Measurements from ENCODE around the gene HSPB1.
A peak's percentile ranks its signal among the peaks of the same experiment; 100 is the strongest.
"Not testable (repeated sequence)": the region's sequence is repeated elsewhere in the genome, so short reads cannot be mapped to it uniquely, and the experiment has no call there.

Gene HSPB1

DNA sequence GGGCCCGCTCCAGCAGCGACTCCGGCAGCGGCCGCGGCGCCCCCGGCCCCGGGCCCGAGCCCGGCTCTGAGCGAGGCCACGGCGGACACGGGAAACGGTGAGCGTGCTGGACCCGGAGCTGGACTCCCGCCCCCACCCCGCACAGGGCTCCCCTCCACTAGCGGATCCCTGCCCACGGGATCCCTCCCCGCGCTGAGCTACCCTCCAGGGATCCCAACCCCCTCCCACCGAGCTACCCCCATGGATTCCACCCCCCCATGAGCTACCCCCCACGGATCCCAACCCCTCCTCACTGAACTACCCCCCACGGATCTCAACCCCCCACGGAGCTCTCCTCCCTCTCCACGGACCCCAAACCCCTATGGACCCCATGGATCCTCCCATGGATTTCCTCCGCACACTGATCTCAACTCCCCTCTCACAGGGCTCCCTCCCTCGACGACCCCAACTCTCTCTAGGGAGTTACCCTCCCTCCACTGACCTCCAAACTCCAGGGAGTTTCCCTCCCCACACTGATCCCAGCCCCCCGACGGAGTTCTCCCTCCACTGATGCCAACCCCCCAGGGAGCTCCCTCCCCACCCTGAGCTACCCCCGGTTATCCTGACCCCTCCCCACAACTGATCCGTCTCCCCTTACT is 20.6 kb upstream of the HSPB1 start:
- DNase-seq (ENCODE audit: low spot score) = no peak

DNA sequence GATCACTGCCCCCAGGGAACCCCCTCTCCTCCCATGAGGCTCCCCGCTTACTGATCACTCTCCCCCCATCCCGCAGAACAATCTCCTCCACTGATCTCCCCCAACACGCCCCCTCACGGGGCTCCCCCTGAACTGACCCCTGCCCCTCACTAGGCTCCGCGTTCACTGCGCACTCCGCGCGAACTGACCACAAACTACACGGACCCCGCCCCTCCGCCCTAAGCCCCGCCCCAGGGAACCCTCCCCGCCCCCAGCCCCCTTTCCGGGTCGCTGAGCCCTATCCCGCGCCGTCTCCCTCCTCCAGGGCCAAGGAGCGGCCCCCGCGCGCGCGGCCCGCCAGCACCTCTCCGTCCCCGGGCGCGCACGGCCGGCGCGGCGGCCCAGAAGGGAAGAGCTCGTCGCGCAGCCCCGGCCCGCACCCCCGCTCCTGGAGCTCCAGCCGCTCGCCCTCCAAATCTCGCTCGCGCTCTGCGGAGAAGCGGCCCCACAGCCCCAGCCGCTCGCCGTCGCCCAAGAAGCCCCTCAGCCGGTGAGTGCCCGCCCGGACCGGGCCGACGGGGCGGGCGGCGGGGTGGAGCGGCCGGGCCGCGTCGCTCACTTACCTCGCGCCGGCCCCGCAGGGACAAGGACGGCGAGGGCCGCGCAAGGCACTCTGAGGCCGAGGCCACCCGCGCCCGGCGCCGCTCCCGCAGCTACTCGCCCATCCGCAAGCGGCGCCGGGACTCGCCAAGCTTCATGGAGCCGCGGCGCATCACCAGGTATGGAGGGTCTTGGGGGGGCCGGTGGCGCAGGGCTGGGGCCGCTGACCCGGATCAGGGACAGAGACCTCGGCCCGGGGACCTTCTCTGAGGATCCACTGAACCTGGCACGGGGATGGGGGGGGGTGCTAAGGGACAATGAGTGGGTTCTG is 19.9 kb upstream of the HSPB1 start:
- no peak for DNase-seq (ENCODE audit: low spot score)

DNA sequence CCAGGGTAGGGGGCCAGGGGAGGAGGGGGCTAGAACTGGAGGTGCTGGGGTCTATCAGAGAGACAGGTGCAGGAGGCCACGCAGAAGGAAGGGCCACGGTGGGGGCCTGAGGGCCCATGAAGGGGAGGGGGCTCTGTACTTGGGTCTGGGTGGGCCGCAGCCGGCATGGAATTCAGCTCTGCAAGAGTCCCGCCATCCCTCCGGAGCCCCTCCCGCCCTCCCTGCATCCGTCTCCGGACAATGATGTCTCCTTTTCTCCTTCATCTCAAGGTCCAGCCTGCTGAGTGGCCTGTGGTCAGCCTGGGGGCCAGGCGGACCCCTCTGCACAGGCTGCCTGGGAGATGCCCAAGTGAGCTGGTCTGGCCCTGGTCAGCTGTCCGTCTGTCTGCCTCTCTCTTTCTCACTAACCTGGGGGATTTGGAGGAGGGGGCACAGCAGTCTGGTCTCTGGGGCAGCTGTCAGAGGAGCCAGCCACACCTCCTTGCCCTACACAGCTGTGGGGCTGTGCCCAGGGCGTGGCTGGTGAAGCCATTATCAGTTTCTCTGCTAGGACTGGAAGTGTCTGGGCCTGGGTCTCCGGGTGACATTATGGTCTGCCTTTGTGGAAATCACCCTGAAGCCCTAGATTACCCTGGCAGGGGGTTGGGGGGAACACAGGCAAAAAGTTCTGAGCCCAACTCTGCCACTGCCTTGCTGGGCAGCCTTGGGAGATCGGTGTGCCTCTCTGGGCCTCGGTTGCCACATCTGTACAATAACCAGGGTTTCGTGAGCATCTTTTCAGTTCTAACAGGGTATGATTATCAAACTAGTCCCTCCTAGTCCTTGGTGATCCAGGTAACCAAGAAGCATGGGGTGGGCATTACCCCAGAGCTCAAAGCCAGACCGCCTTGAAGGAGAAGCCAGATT is 19.0 kb upstream of the HSPB1 start:
- DNase-seq (ENCODE audit: low spot score) = no peak

DNA sequence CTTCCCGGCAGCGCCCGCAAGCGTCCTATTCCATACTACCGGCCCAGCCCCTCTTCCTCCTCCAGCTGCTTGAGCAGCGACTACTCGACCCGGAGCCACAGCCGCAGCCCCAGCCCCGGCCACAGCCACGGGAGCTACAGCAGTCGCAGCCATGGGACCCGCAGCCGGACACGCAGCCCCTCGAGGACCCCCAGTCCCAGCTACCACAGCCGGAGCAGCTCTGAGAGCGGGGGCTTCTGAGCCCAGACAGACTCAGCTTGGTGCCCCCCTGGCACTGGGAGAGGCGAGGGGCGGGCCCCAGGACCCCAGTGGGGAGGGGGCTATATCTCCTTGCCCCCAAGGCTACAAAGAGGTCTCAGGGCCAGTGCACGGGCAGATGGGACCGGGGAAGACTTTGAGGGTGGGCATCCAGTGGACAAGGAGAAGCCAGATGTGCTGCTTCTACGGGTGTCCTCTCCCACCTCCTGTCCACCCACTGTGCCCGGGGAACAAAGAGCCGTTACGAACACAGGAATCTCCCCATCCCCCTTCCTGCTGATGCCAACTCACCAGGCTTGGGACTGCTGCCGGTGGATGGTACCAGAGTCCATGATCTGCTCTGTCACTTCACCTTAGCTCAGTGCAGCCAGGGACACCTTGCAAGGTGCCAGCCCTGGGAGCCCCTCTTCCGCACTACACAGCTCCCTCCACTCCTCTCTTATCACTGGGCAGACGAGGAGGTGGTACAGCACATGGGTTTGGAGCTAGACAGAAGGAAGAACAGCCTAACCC is 16.7 kb upstream of the HSPB1 start:
- DNase-seq (ENCODE audit: low spot score) = no peak

DNA sequence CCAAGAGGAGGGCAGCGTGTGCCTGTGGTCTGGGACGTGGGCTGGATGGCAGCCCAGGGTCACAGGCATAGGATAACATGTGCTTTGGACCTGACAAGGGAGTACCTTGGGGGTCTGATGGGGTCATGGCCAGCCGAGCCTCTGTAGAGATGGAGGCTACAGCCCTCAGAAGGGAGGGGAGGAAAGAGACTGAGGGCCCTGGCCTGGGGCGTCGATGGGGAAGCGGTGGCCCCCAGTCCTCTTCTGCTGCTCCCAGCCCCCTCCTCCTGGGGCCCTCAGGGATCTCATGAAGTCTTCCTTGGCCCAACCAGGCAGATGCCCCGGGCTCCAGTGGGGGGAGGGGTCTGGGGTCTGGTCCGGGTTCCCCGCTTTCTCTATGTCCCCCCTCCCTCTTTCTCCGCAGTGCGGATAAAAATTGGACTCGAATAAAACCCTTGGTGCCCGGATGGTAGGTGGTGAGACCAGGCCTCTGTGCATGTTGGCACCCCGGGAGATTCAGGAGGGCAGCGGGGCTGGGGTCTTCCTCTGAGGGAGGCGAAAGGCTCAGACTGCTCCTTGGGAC is 15.6 kb upstream of the HSPB1 start:
- no peak for DNase-seq (ENCODE audit: low spot score)

DNA sequence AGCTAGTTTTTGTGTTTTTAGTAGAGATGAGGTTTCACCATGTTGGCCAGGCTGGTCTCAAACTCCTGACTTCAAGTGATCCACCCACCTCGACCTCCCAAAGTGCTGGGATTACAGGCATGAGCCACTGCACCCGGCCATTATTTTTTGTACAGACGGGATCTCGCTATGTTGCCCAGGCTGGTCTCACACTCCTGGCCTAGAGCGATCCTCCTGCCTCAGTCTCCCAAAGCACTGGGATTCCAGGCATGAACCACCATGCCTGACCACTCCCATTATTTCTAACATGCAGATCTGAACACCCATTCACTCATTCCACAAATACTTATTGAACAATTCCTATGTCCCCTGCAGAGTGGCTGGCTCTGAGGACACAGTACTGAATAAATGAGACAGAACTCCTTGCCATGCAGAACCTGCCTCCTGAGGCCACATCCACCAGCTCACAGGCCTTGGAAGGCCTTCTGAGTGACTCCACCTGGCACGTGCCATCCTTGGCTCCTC is 11.6 kb upstream of the HSPB1 start:
- not testable (repeated sequence) for DNase-seq (ENCODE audit: low spot score)

DNA sequence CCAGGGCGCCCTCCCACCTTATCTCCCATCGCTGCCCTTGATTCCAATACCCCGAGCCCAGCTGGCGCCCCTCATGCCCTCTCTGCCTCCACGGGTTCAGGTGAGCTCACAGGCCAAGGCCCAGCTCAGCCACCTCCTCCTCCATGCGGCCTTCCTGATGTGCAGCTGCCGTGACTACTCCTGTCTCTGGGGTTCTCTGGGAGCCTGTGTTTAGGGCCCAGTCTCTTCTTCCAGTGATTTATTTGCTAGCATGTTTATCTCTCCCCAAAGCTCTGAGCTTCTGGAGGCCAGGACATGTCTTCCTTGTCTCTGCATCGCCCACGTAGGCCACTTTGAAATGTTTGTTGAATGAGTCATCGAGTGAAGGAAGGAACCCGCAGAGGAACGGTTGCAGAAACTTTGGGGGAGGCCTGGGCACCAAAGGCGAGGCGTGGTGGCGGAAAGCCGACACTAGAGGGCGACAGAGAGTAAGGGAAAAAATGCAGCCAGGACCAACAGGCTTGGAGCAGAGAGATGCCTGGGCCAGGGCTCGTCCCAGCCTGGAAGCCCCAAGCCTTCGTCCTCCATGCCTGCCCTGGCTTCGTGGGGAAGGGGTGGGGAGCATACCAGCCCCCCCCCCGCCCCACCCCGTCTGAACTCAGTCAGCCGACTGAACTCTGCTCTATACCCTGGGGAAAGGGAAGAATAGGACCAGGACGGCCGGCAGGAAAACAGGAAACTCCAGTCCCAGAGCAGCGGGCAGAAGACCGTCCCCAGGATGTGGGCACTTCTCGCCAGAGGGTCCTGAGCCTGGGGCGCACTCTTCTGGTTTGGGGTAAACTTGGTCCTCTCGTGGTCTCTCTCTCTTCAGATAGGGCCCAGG is 10.9 kb upstream of the HSPB1 start:
- peak; percentile 98 for DNase-seq (ENCODE audit: low spot score)

DNA sequence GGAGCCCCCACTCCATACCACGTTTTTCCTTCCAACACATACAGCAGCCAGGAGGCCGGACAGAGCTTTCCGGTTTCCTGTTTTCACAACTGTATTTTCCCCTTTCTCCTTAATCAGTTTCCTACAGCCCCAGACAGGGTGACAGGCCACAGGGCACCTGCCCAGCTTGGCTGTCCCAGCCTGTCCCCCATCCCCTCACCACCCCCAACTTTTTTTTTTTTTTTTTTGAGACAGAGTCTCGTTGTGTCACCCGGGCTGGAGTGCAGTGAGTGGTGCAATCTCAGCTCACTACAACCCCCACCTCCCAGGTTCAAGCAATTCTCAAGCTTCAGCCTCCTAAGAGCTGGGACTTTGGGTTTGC is 10.3 kb upstream of the HSPB1 start:
- no peak for DNase-seq (ENCODE audit: low spot score)

DNA sequence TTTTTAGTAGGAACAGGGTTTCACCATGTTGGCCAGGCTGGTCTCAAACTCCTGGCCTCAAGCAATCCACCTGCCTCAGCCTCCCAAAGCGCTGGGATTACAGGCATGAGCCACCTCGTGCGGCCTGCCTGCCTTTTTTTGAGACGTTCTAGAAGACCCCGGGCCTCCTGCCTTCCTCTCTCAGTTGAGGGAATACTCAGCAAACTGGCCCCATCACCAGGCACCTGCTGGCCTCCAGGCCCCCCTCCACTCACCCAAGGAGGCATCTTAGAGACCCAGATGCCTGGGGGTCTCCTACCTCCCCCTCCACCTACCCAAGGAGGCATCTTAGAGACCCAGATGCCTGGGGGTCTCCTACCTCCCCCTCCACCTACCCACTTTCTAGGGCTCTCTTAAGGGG is 9.6 kb upstream of the HSPB1 start:
- DNase-seq (ENCODE audit: low spot score) = not testable (repeated sequence)

DNA sequence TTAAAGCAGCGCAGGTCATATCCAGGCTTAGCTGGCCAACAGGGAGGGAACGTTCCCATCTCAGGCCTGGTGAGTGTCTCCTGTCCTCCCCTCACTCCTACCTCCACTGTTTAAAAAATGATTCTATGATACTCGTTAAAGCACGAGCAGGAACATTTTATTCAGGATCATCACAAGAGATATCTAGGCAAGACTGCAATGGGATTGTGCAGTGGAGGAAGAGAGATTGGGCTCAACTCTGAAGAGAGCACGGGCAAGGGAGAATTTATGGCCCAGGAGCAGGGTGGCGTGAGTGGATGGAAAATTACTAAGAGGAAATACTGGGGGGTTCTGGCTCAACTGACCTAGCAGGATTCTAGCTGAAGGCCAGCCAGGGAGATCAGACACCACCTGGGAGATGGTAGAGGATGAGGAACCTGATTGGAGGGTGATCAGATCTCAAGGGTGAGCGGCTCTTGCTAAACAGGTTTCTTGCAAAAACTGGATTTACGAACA is 9.0 kb upstream of the HSPB1 start:
- no peak for DNase-seq (ENCODE audit: low spot score)

DNA sequence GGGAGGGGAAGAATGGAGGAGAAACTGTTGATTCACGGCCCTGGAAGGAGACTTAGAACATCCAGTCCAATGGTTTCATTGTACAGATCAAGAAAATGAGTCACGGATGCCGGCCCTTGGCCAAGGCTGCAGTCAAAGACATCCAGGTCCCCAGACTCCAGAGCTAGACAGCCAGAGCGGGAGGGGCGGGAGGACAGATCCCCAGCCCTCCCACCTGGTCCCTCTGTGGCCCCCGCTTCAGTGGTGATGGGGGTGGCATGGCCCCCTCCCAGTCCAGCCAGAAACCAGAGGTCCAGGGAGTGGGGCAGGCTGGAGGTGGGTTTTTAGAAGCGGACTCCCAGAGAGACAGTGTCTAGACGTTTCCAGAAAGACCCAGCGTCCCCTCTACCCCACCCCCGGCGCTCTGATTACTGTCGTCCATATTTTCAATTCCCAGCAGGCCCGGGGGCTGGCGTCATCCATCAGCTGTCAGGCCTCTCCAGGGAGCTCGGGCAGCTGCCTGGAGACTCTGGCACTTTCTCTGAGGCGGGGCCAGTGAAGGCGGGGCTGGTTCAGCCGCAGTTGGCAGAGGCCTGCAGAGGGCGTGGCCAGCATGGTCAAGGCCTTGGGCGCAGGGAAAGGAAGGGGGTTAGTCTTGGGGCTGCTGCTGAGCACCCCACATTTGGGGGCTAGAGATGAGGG is 8.0 kb upstream of the HSPB1 start:
- DNase-seq (ENCODE audit: low spot score) = peak; percentile 92

DNA sequence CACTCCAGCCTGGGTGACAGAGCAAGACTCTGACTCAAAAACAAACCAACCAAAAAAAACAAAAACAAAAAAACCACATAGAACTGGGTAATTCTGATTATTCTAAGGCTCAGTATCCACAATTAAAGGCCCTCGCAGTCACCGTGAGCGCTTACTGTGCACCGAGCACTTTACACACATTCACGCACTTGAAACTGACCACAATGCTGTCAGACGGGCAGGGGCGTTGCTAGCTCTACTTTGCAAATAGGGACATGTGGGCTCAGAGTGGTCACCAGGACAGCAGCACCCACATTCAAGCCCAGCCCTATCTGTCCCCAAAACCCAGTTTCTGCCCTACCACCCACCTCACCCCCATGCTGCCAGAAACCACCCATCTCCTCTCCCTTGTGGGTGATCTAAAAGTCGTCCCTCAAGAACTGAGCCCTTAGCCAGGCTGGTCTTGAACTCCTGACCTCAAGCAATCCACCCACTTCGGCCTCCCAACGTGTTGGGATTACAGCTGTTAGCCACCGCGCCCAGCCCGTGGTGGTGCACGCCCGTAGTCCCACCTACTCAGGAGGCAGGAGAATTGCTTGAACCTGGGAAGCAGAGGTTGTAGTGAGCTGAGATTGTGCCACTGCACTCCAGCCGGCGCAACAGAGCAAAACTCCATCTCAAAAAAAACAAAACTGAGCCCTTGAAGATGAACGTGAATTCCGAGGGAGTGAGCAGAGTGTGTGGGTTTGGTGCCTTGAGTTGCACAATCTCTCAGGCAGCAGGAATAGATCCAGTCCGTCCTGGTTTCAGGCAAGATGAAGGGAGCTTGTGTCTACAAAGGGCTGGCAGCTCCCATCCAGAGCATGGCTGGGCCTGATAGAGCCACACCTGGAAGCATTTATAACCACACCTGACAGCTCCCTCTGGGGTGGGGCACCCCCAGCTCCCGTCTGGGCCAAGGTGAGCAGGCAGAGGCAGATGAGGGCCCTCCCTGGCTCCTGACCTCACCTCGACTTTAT is 5.4 kb upstream of the HSPB1 start:
- peak; percentile 72 for DNase-seq (ENCODE audit: low spot score)

DNA sequence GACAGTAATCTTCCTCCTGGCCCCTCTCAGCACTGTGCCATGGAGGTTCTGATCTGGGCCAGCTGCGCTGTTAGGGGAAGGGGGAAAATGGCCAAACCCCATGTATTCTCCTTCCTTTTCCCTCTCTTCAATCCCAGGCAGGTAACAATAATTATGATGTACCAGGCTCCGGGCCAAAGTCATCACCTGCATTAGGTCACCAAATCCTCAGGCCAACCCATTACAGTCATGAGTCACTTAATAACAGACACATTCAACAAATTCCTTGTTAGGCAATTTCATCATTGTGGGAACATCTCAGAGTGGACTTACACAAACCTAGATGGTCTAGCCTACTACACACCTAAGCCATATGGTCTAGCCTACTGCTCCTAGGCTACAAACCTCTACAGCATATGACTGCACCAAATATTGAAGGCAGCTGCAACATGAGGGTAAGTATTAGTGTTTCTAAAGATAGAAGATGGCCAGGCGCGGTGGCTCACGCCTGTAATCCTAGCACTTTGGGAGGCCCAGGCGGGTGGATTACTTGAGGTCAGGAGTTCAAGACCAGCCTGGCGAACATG is 2.2 kb upstream of the HSPB1 start:
- peak; percentile 86 for DNase-seq (ENCODE audit: low spot score)

DNA sequence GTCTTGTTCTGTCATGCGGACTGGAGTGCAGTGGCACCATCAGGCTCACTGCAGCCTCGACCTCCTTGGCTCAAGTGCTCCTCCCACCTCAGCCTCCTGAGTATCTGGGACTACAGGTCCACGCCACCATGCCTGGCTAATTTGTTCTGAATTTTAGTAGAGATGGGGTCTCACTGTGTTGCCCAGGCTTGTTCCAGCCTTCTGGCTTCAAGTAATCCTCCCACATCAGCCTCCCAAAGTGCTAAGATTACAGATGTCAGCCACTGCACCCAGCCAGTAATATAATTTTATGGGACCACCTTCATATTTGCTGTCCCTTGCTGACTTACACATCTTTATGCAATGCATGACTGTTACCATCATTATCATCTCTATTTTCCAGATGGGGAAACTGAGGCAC is 1.5 kb upstream of the HSPB1 start:
- no peak for DNase-seq (ENCODE audit: low spot score)

DNA sequence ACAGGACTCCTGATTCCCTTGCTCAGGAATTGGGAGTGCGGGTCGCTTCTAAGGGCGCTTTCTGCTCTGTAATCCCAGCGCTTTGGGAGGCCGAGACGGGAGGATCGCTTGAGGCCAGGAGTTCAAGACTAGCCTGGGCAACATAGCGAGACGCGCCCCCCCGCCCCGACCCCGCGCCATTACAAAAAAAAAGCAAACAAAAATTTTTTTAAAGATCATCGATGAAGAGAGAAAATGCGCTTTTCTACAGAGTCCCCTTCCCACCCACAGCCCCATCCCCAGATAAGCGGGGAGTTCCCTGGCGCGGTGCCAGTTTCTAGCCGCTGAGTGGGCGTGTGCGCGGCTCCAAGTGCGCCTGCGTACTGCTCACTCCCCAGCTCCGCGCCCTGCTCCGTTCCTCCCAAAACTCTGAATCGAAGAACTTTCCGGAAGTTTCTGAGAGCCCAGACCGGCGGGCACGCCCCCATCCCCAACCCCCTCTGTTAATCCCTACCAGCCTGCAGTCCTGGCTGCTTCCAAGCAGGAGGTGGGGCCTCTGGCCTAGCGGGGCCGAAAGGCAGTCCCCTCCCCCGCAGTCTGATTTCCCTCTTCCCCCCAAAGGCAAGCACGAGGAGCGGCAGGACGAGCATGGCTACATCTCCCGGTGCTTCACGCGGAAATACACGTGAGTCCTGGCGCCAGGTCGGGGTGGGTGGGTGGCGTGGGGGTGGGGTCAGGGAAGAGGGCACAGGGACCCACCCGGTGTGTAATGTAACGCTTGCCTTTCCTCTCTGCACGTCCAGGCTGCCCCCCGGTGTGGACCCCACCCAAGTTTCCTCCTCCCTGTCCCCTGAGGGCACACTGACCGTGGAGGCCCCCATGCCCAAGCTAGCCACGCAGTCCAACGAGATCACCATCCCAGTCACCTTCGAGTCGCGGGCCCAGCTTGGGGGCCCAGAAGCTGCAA is 1.0 kb downstream of the HSPB1 start:
- peak; percentile 83 for DNase-seq (ENCODE audit: low spot score)

DNA sequence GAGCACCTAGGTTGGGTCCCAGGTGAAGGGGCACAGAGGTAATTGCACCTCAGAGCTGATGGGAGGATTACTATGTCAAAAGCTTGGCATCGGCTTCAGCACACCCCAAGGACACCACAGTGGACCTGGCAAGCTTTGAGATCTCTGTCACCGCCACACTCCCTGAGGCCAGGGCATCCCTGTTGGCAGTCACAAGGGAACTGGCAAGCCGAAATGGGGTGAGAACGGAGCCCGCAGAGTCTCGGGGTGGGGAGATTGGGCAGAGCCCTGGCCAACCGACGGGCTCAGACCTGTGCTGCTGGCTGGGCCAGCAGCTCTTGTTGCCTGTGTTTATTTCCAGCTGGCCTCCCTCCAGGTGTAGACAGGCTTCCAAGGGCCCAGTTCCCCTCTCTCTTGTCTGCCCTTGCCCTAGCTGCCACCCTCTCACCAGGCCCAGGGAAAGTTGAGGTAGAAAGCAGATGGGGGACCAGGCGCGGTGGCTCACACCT is 2.5 kb downstream of the HSPB1 start:
- no peak for DNase-seq (ENCODE audit: low spot score)

DNA sequence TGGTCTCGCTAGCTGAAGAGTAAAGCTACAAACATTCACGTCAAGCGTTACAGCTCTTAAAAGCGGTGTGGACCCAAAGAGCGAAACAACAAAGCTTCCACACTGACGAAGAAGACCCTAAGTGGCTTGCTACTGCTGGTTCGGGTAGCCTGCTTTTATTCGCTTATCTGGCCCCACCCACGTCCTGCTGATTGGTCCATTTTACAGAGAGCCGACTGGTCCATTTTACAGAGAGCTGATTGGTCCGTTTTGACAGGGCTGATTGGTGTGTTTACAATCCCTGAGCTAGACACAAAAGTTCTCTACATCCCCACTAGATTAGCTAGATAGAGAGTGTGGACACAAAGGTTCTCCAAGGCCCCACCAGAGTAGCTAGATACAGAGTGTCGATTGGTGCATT is 6.4 kb downstream of the HSPB1 start:
- DNase-seq (ENCODE audit: low spot score) = not testable (repeated sequence)
